Measurements from ENCODE around the gene GP2.

GRCh38 chr16:20314575-20314974 lies 12.7 kb downstream of the GP2 start:
- TF ChIP-seq EZH2 (IDR thresholded peaks at IDR 0.05; ENCODE audit: borderline replicate concordance, insufficient read depth, low read depth, low read length, poor library complexity, severe bottlenecking) = no peak
- TF ChIP-seq, protein P1, sequence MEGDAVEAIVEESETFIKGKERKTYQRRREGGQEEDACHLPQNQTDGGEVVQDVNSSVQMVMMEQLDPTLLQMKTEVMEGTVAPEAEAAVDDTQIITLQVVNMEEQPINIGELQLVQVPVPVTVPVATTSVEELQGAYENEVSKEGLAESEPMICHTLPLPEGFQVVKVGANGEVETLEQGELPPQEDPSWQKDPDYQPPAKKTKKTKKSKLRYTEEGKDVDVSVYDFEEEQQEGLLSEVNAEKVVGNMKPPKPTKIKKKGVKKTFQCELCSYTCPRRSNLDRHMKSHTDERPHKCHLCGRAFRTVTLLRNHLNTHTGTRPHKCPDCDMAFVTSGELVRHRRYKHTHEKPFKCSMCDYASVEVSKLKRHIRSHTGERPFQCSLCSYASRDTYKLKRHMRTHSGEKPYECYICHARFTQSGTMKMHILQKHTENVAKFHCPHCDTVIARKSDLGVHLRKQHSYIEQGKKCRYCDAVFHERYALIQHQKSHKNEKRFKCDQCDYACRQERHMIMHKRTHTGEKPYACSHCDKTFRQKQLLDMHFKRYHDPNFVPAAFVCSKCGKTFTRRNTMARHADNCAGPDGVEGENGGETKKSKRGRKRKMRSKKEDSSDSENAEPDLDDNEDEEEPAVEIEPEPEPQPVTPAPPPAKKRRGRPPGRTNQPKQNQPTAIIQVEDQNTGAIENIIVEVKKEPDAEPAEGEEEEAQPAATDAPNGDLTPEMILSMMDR (IDR thresholded peaks at IDR 0.05) = no peak
